A549 treated with dexamethasone at 1 μM for 4 hours (cell line): Measurements from ENCODE around the gene LAMB1. TPM values are rescaled to one million over a fixed set of nuclear protein-coding genes. Genes with fewer than 3 reads are reported as not detected.

ENCODE experiments used
- total RNA-seq: library from RNA; stranded (reverse); fragments of 200-300 nt; extraction: Qiagen RNA extraction; gene quantifications from 5 replicates; pipeline ENCODE4 v1.2.3, GENCODE V29; 2022

LAMB1 gene
- 106 to 129 TPM (median 124 TPM) in 5 replicates for total RNA-seq

DNA sequence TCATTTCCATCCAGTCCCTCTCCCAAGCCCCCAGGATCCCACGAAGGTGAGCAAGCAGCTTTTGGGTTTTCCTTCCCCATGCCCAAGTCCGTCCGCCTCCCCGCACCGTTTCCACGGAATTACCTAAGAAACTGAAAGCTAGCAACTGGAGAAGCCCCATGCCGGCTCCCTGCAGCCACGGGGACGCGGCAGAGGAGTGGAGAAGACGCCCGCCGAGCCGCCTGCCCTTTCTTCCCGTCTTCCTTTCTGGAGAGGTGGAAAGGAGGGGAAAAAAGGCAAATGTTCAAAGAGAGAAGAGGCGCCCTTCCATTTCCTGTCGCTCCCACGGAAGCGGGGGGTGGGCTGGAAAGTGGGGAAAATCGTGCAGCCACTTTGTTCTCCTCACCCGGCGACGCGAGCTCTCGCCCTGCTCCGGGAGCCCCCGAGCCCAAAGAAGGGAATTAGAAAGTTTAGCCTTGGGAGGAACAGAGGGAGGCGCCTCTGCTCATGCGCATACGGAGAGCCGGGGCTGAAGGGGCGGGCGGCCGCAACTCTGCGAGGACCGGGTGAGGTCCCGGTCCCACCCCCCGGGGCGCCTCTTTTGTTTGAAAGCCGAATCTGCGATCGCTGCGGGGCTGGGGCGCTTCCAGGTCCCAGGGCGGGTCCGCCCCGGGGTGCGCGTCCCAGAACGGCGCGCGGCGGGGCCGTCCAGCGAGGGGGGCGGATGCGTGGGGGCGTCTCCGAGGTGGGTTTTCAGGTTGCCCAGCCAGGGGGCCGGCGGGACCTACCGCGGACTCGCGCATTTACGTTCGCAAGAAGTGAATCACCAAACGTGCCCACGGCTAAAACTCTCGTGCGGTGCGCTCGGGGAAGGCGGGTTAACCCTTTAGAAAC lies at the start of gene LAMB1:
LAMB1 (minus strand) TSS at position 436 of the 873 bp plus-strand sequence; CDS start at position 160, 276 bp downstream.

DNA sequence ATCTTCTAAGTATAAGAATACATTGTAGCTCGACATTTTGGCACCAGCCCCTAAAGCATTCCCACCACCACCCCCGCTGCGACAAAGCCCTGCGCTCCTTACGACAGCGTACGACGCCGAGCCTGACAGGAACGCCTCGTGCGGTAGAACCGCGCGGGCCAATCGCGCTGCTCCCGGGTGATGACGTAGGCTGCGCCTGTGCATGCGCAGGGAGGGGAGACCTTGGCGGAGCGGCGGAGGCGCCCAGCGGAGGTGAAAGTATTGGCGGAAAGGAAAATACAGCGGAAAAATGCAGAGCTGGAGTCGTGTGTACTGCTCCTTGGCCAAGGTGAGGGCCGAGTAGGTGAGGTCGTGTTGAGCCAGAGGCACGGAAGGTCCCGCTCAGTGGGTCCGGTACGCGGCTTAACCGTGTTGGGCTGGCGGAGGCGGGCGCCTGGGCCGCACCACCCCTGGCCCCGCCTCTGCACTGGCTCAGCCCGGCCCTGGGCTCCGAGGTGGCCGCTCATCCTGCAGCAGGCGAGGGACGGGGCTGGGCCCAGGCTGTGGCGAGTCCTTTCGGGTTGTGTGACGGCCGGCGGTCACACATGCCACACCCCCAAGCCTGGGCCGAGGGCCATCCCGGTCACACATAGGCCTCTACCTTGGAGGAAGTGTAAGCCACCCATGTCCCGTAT lies 111.9 kb downstream of the LAMB1 start, which contains the start of gene DLD:
DLD (plus strand) TSS at position 222 of the 674 bp plus-strand sequence; CDS start at position 290, 68 bp downstream.

Other genes with a start within 250 kb of the LAMB1 start
- 0.07 TPM in 1 of 5 replicates, not detected in the others for gene SLC26A3, start 199.9 kb downstream of the LAMB1 start, total RNA-seq
- 81.4 to 102 TPM (median 92.0 TPM) in 5 replicates for gene DLD, start 112.0 kb downstream of the LAMB1 start, total RNA-seq
- gene LAMB4, start 127.2 kb upstream of the LAMB1 start, total RNA-seq: 0.13 to 0.36 TPM (median 0.19 TPM) in 5 replicates